ENCODE results near the gene ICOSLG. TPM values are rescaled to one million over a fixed set of nuclear protein-coding genes. Genes with fewer than 3 reads are reported as not detected.
A peak's percentile ranks its signal among the peaks of the same experiment; 100 is the strongest.

Gene ICOSLG
- total and polyA plus RNA-seq, 4 experiments from 2014 or later, result 1.0 to 4.9 (median 4.1) TPM

DNA sequence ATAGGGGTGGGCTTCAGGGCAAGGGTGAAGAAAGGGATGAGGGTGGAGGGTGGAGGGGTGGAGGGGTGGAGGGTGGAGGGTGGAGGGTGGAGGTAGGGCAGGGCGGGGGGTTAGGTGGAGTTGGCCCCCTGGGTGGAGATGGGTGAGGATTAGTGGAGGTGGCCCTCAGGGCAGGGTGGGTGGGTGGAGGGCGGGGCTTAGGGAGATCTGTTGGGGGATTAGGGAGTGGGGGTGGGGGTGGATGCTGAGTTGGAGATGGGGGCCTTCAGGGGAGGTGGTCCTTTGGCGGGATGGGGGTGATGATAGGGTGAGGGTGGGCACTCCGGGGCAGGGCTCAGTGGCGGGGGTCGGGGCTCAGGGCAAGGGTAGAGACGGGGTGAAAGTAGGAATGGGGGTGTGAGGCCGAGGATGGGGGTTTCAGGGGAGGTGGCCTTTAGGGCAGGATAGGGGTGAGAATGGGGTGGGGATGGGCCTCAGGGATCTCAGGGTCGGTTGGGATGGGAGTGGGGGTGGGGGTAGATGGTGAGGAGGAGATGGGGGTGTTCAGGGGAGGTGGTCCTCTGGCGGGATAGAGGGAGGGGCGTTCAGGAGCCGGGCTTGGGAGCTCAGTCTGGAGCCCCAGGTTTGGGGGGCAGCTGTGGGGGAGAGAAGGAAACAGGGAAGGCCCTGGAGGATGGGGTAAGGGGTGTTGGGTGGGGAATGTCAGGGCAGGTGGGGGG lies 21.8 kb upstream of the ICOSLG start:
- DNase-seq, result no peak
- Mint-ChIP-seq H3K27me3 (no peaks in the 10 kb centered on the region), H3K27ac (no peak overlapping the region), H3K4me1 (no peaks in the 10 kb centered on the region), H3K4me3 (no peak overlapping the region), H3K9me3 (no peaks in the 10 kb centered on the region), H3K36me3 (no peaks in the 10 kb centered on the region)
- H3K27me3 ChIP-seq (ENCODE audit: insufficient read depth, low read length), result no peaks in the 10 kb centered on the region
- ChIA-PET POLR2A (ENCODE audit: partially characterized antibody) (no interaction called here), CTCF (ENCODE audit: partially characterized antibody) (interaction anchor here (0.8 kb wide), 1 partner anchor 36 kb away, joined by 3 read pairs; no protein-coding TSS in a partner anchor)
- H3K9me3 ChIP-seq (ENCODE audit: control insufficient read depth in 1 of 2, low read length in 2 of 2), result no peaks in the 10 kb centered on the region
- no peaks in the 10 kb centered on the region for H3K36me3 ChIP-seq (ENCODE audit: insufficient read depth, low read length)
- intact Hi-C loops (cut with micrococcal nuclease), result no loop called here
- H3K27ac ChIP-seq (ENCODE audit: low read depth, low read length), result no peak overlapping the region
- no peak overlapping the region for H3K4me3 ChIP-seq (ENCODE audit: low read length in 2 of 2)
- no peaks in the 10 kb centered on the region for H3K4me1 ChIP-seq (ENCODE audit: insufficient read depth, low read length)

DNA sequence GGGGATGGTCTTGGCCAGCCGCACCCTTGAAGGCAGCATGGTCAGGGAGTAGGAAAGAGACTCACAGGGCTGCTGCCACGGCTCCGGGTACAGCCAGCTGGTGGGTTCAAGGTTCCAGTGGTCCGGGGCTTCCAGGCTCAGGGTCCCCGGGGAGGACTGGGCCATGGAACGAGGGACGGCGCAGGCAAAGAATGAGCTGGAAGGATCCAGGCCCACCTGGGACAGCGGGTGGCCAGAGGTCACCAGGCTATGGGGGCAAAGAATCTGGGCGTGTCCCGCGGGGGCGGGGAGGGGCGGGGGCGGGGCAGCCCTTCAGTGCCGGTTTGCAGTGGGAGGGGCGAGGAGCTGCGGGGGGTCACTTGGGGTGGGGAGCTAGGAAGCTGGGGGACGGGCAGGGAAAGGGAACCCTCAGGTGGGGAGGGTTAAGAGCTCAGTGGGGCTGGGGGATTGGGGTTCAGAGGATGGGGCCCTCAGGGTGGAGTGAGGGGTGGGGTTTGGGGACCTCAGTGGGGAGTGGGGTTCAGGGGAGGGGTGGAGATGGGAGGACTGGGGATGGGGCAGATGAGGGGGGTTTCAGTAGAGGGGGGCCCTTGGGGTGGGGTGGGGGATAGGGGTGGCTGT lies 21.0 kb upstream of the ICOSLG start, which contains the start of gene DNMT3L:
DNMT3L (minus strand) TSS at position 223 of the 621 bp plus-strand sequence. CDS start 638 bp downstream, outside the sequence.
- Histone ChIP-seq H3K36me3 (ENCODE audit: insufficient read depth, low read length) (no peaks in the 10 kb centered on the region), H3K9me3 (ENCODE audit: control insufficient read depth in 1 of 2, low read length in 2 of 2) (no peaks in the 10 kb centered on the region), H3K4me1 (ENCODE audit: insufficient read depth, low read length) (no peaks in the 10 kb centered on the region), H3K27ac (ENCODE audit: low read depth, low read length) (no peak within 1 kb of the TSS), H3K4me3 (ENCODE audit: low read length in 2 of 2) (no peak within 1 kb of the TSS), H3K27me3 (ENCODE audit: insufficient read depth, low read length) (no peaks in the 10 kb centered on the region)
- no peaks in the 10 kb centered on the region for H3K4me1 Mint-ChIP-seq
- no peaks in the 10 kb centered on the region for H3K36me3 Mint-ChIP-seq
- no peaks in the 10 kb centered on the region for H3K27me3 Mint-ChIP-seq
- no peak within 1 kb of the TSS for H3K4me3 Mint-ChIP-seq
- ChIA-PET POLR2A (ENCODE audit: partially characterized antibody) (no interaction called here), CTCF (ENCODE audit: partially characterized antibody) (interaction anchor here (0.8 kb wide), 1 partner anchor 37 kb away, joined by 3 read pairs; no protein-coding TSS in a partner anchor)
- DNase-seq, result no peak
- no peaks in the 10 kb centered on the region for H3K9me3 Mint-ChIP-seq
- H3K27ac Mint-ChIP-seq, result peak within 1 kb of the TSS in 1 of 7 donors; percentile 46
- intact Hi-C loops (cut with micrococcal nuclease), result no loop called here

DNA sequence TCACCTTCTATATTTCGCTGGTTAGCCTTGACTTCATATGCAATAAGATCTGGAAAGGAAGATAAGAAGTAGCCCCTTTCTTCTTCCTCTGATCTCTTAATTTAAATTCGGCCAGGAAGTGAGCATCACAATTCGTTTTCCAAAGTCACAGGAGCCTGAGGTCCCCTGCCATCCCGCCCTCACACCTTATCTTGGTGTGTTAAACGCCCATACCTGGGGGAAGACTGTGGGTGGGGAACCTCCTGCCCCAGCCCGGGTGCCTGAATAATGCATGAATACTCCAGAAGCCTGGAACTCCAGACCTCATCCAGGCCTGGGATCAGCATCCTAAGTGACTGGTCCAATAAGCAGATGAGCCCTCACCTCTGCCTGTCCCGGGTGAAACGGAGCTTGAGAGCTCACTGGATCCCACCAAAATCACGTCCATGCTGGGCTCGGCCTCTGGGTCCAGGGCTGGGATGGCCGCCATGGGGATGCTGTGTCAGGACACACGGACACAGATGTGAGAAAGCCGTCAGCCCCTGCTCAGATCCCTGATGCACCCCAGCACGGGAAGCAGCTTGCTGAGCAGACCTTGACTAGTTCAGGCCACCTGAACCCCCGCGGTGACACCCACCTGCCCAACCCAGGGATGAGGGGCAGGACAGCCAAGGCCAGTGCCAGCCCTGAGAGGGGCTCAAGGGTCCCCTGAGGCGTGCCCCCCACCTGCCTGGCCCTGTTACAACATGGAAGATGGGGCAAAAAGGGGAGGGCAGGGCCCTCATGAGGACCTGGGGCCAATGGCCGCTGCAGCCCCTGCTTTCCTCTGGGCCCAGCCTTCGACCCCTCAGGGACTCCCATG lies 20.3 kb upstream of the ICOSLG start:
- intact Hi-C loops (cut with micrococcal nuclease), result no loop called here
- H3K4me1 Mint-ChIP-seq, result no peaks in the 10 kb centered on the region
- no peak overlapping the region for H3K4me3 ChIP-seq (ENCODE audit: low read length in 2 of 2)
- ChIA-PET CTCF (ENCODE audit: partially characterized antibody) (no interaction called here), POLR2A (ENCODE audit: partially characterized antibody) (no interaction called here)
- no peak overlapping the region for H3K27ac ChIP-seq (ENCODE audit: low read depth, low read length)
- no peak overlapping the region for H3K4me3 Mint-ChIP-seq
- no peaks in the 10 kb centered on the region for H3K27me3 Mint-ChIP-seq
- no peak for DNase-seq
- H3K4me1 ChIP-seq (ENCODE audit: insufficient read depth, low read length), result no peaks in the 10 kb centered on the region
- no peaks in the 10 kb centered on the region for H3K9me3 Mint-ChIP-seq
- peak overlapping the region in 1 of 7 donors; percentile 46 for H3K27ac Mint-ChIP-seq
- no peaks in the 10 kb centered on the region for H3K9me3 ChIP-seq (ENCODE audit: control insufficient read depth in 1 of 2, low read length in 2 of 2)
- no peaks in the 10 kb centered on the region for H3K36me3 Mint-ChIP-seq
- no peaks in the 10 kb centered on the region for H3K27me3 ChIP-seq (ENCODE audit: insufficient read depth, low read length)
- no peaks in the 10 kb centered on the region for H3K36me3 ChIP-seq (ENCODE audit: insufficient read depth, low read length)

DNA sequence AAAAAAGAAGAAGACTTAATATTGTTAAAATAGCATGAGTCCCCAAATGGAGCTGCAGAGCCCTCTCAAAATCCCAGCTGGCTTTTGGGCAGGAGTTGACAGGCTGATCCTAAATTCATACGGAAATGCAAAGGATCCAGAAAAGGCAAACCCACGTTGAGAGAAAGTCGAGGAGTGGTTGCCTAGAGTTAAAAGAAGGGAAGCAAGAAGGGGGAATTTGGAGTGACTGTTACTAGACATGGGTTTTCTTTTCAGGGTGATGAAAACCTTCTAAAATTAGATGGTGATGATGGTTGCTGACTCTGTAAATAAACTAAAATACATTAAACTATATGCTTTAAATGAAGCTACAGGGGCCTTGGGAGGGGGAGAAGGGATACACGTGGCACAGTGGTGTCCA lies 19.3 kb upstream of the ICOSLG start:
- Histone ChIP-seq H3K4me1 (ENCODE audit: insufficient read depth, low read length) (no peaks in the 10 kb centered on the region), H3K4me3 (ENCODE audit: low read length in 2 of 2) (no peak overlapping the region), H3K36me3 (ENCODE audit: insufficient read depth, low read length) (no peaks in the 10 kb centered on the region), H3K9me3 (ENCODE audit: control insufficient read depth in 1 of 2, low read length in 2 of 2) (no peaks in the 10 kb centered on the region), H3K27me3 (ENCODE audit: insufficient read depth, low read length) (no peaks in the 10 kb centered on the region), H3K27ac (ENCODE audit: low read depth, low read length) (no peak overlapping the region)
- POLR2A ChIA-PET (ENCODE audit: partially characterized antibody), result no interaction called here
- H3K27me3 Mint-ChIP-seq, result no peaks in the 10 kb centered on the region
- intact Hi-C loops (cut with micrococcal nuclease), result no loop called here
- no peak for DNase-seq
- H3K4me3 Mint-ChIP-seq, result no peak overlapping the region
- CTCF ChIA-PET (ENCODE audit: partially characterized antibody), result no interaction called here
- H3K27ac Mint-ChIP-seq, result no peak overlapping the region
- H3K36me3 Mint-ChIP-seq, result no peaks in the 10 kb centered on the region
- no peaks in the 10 kb centered on the region for H3K9me3 Mint-ChIP-seq
- no peaks in the 10 kb centered on the region for H3K4me1 Mint-ChIP-seq

DNA sequence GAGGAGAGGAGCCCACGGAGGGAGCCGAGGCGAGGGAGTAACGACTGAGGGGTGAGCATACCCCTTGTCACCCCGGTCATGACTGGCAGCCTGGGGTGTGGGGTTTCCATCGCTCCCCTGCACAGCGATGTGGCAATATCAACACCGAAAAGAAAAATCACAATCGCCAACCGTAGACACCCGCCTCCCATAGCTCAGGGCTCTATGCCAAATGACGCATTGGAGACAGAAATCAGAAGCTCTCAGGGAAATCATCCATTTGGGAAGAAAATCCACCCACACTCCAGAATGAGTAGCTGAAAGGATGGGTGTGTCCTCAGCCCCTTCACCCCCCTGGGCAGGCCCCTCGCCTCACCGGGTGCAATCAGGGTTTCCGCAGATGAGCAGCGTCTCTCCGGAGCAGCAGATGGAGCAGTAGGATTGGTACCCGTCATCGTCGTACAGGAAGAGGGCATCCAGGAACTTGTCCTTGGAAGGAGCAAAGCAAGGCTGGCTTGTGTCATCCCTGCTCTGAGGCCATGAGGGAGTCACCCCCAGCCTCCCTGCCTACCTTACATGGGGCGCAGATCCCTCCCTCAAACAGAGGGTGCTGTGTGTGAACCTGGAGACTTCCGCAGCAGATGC lies 18.5 kb upstream of the ICOSLG start:
- H3K27me3 ChIP-seq (ENCODE audit: insufficient read depth, low read length), result no peaks in the 10 kb centered on the region
- H3K27ac ChIP-seq (ENCODE audit: low read depth, low read length), result no peak overlapping the region
- no peaks in the 10 kb centered on the region for H3K9me3 ChIP-seq (ENCODE audit: control insufficient read depth in 1 of 2, low read length in 2 of 2)
- POLR2A ChIA-PET (ENCODE audit: partially characterized antibody), result no interaction called here
- Mint-ChIP-seq H3K4me1 (no peaks in the 10 kb centered on the region), H3K27me3 (no peaks in the 10 kb centered on the region), H3K4me3 (no peak overlapping the region), H3K9me3 (no peaks in the 10 kb centered on the region), H3K36me3 (no peaks in the 10 kb centered on the region), H3K27ac (peak overlapping the region in 3 of 7 donors; percentile 30 to 75 (median 42))
- no peaks in the 10 kb centered on the region for H3K4me1 ChIP-seq (ENCODE audit: insufficient read depth, low read length)
- no peak overlapping the region for H3K4me3 ChIP-seq (ENCODE audit: low read length in 2 of 2)
- CTCF ChIA-PET (ENCODE audit: partially characterized antibody), result interaction anchor here (1.1 kb wide), 1 partner anchor 8 kb away, joined by 3 read pairs; no protein-coding TSS in a partner anchor
- no peak for DNase-seq
- intact Hi-C loops (cut with micrococcal nuclease), result no loop called here
- H3K36me3 ChIP-seq (ENCODE audit: insufficient read depth, low read length), result no peaks in the 10 kb centered on the region

DNA sequence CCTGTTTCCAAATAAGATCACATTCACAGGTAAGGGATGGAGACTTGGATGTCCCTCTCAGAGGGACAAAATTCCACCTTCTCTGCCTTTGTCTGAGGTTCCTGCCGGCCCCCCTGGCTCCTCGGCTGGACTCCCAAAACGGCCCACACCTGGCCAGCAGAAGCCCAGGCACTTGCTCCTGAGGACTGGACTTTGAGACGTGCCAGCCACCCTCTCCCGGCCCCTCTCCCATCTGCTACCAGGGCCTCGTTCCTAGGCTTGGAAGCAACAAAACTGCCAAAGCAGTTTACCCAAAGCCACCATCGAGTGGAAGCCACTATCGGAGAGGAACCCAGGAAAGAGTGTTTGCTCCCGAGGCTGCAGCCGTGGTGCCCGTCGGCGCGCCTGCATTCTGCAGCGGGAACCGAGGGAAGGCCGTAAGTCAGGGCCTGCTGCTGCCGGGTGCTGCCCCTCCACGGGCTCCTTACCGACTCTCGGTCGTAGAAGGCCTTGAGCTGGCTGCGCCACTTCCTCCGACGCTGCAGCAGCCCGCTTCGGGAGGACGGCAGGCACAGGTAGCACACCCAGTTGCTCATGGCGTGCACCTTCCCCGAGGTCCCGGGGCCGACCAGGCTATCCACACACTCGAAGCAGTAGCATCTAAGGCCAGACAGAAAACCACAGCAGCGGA lies 17.4 kb upstream of the ICOSLG start:
- DNase-seq, result no peak
- H3K9me3 Mint-ChIP-seq, result no peaks in the 10 kb centered on the region
- no peaks in the 10 kb centered on the region for H3K36me3 Mint-ChIP-seq
- intact Hi-C loops (cut with micrococcal nuclease), result no loop called here
- no peak overlapping the region for H3K27ac ChIP-seq (ENCODE audit: low read depth, low read length)
- no peaks in the 10 kb centered on the region for H3K4me1 ChIP-seq (ENCODE audit: insufficient read depth, low read length)
- no peak overlapping the region for H3K27ac Mint-ChIP-seq
- H3K27me3 ChIP-seq (ENCODE audit: insufficient read depth, low read length), result no peaks in the 10 kb centered on the region
- H3K4me1 Mint-ChIP-seq, result no peaks in the 10 kb centered on the region
- CTCF ChIA-PET (ENCODE audit: partially characterized antibody), result interaction anchor here (1.1 kb wide), 1 partner anchor 9 kb away, joined by 3 read pairs; no protein-coding TSS in a partner anchor
- H3K36me3 ChIP-seq (ENCODE audit: insufficient read depth, low read length), result no peaks in the 10 kb centered on the region
- POLR2A ChIA-PET (ENCODE audit: partially characterized antibody), result no interaction called here
- H3K9me3 ChIP-seq (ENCODE audit: control insufficient read depth in 1 of 2, low read length in 2 of 2), result no peaks in the 10 kb centered on the region
- H3K27me3 Mint-ChIP-seq, result no peaks in the 10 kb centered on the region
- H3K4me3 ChIP-seq (ENCODE audit: low read length in 2 of 2), result no peak overlapping the region
- H3K4me3 Mint-ChIP-seq, result no peak overlapping the region

All from CD4-positive, alpha-beta memory T cell (primary cell).